NCI-H510A treated with DMSO at 0.1 percent for 48 hours (cell line): Measurements from ENCODE around the gene CLDN9.

ENCODE experiments used
- DNase-seq: peaks from one replicate; lab custom pipeline; 2025; lab: John Stamatoyannopoulos, UW

Gene CLDN9

GRCh38 chr16:2974319-2975056 is 38.2 kb upstream of the CLDN9 start:
- DNase-seq: no peak

DNA sequence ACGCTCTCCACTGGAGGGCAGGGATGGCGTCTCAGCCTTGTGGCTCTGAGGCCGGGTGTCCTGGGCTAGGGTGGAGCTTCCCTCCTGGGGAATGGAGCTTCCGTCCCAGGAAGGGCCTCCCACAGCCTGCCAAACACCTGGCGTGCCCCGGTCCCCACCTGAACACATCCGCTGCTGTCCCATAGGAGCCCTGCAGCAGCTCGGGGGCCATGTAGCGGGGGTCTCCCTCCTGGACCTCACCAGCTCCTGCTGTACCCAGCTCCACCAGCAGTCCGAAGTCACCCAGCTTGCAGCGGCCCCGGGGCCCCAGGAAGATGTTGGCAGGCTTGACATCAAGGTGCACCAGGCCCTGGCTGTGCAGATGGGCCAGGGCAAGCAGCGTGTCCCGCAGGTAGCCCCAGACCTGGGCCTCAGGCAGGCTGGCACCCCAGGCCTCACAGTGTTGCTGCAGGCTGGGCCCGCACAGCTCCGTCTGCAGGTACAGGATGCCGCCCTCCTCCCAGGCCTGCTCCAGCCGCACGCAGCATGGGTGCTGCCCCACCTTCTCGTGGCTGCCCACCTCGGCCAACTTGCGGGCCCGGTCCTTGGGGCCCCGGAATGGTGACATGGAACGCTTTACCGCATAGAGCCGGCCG is 37.4 kb upstream of the CLDN9 start:
- no peak for DNase-seq

- DNase-seq: no peak
Measured at GRCh38 chr16:2976201-2976600, 36.5 kb upstream of the CLDN9 start.

- no peak for DNase-seq
Measured at GRCh38 chr16:2976673-2977072, 36.0 kb upstream of the CLDN9 start.

- no peak for DNase-seq
Measured at GRCh38 chr16:2977440-2977839, 35.3 kb upstream of the CLDN9 start.

DNA sequence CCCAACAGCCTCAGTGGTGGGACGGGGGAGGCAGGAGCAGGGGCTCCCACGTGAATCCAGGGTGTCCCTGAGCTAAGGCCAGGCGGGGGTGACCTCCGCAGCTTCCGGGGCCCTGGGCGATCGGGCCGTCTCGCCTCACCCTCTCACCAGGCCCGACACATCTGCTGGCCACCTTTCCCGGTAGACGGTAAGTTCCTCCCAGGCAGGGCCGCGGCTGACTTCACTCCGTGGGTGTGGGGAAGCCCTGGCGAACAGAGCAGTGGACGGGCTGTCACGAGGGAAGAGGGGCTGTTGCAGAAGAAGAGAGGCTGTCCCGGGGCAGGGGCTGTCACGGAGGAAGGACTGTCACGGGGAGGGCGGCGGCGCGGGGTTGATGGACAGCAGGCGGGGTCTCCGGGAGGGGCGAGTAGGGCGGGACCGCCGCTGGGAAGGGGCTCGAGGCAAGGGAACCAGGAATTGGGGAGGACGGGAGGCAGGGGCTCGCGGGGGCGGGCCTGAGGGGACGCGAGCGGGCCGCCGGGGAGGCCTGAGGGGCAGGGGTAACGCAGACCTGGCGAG is 33.0 kb upstream of the CLDN9 start:
- DNase-seq: no peak

- peak; percentile 55 for DNase-seq
Measured at GRCh38 chr16:2980227-2981176, 32.2 kb upstream of the CLDN9 start, which contains the start of gene PKMYT1. Gene PKMYT1 (minus strand): TSS chr16:2980446. CDS start chr16:2979657, 789 bp downstream.

DNA sequence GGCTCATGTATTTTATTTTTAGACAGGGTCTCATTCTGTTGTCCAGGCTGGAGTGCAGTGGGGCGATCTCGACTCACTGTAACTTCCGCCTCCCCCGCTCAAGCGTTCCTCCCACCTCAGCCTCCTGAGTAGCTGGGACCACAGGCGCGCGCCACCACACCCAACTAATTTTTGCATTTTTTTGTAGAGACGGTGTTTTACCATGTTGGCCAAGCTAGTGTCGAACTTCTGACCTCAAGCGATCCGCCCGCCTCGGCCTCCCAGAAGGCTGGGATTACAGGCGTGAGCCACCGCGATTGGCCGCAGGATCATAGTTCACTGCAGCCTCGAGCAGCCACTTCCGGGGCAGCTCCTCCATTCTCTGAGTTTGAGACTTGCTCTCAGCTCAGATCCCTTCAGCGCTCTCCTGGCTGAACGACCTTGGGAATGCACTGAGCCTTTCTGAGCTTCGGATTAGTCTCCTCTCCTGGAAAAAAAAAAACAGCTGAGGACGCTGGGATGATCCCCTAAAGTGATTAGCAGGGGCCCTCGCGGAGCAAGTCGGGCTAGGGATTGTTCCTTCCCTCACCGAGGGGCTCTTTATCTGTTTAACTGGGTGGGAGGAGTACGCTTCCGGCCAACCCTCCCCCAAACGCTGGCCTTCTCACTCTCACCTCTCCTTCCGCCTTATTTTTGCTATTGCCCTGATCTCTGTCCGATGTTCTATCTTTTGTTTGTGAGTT is 31.4 kb upstream of the CLDN9 start:
- no peak for DNase-seq

GRCh38 chr16:2981899-2982250 is 30.8 kb upstream of the CLDN9 start:
- DNase-seq: no peak

- DNase-seq: no peak
Measured at GRCh38 chr16:2982402-2982801, 30.3 kb upstream of the CLDN9 start.

DNA sequence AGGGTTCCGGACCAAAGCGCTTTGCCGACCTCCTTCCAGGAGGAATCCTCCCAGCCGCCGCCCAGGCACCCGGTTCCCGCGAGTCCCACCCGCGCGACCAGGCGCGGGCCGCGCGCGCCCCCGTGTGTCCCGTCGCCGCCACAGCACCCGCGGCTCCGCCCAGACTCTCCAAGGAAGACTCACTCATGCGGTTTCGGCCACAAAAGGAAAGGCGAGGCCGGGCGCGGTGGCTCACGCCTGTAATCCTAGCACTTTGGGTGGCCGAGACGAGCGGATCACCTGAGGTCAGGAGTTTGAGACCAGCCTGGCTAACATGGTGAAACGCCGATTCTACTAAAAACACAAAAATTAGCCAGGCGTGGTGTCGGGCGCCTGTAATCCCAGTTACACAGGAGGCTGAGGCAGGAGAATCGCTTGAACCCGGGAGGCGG is 29.0 kb upstream of the CLDN9 start:
- peak; percentile 53 for DNase-seq

DNA sequence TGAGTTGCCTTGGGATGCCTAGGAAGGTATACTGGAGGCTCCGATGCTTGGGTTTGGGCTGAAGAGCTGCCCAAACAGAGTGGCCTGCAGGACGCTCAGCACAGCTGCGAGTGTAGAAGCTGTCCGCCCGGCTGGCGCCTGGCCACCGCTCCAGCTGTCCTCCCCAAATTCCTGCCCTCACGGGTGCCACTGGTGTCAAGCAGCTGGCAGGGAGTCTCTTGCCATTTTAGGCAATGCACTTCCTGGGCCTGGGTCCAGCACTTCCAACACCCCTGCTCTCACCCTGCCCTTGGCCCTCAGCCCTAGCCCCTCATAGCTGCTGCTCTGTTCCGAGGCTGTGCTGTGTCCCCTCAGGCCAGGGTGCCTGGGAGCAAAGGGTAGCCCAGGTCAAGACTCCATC is 27.3 kb upstream of the CLDN9 start:
- DNase-seq: no peak

GRCh38 chr16:2985893-2986355 is 26.8 kb upstream of the CLDN9 start:
- DNase-seq: no peak

DNA sequence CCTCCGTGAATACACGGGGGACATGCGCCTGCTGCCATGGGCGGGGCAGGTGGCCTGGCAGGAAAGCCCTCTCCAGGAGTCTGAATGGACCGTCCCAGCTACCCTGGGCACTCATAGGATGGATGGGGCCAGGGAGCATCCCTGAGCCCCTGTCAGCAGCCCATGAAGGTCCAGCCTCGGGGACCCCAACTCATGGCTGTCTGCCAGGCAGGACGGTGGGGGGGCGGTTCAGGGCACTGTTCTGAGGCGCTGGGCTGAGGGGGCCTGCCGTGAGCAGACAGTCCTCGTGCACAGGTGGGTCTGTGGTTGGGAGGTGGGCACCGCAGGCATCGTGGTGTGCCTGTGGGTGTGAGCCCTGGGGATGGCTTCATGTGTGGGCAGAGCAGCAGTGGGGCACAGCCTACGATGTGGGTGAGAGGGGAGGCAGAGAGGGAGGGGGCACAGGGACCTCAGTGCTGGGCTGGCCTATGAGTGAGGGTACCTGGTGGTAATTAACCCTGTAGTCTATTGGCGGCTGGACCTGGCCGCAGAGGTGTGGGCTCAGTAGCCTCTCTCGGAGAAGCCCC is 26.0 kb upstream of the CLDN9 start:
- DNase-seq: no peak

- no peak for DNase-seq
Measured at GRCh38 chr16:2987286-2987685, 25.4 kb upstream of the CLDN9 start.

GRCh38 chr16:2987833-2988232 is 24.9 kb upstream of the CLDN9 start:
- no peak for DNase-seq

DNA sequence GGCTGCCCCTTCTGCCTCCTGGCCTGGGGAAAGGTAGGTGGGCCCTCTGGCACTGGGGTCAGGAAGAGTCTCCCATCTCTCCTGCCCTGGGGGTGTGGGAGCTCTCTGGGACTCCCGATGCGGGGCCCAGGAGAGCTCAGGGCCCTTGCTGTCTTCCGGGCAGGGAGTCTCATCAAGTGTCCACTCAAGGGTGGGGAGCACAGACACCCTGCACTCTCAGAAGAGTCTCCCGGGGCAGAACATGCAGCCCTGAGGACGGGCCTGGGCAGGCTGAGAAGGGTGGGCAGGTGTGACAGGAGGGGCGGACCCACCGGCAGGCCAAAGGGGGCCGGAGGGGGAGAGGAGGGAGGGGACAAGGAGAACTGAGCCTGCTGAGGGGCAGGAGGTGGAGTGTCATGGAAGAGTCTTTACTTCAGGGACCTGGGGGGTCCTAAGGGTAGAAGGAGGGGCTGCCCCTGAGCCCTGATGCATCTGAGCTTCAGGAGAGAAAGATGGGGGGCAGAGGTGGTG is 24.1 kb upstream of the CLDN9 start:
- no peak for DNase-seq

DNA sequence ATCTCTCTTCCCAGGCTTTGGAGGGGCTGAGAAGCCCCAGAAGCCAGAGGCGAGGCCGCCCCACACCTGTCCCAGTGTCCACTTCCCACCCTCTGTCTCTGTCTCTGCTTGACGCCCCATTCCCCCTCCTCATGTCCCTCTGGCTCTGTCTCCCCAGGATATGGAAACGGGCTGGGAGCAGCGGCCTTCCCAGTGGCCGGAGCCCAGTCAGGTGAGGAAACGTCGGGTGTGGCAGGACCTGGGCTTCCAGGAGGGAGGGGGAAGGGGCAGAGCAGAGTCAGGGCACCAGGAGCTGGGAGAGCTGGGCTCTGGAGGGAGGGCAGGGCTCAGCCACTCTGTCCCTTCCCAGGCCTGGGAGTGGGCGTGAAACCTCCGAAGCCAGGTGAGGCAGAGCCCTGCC is 21.8 kb upstream of the CLDN9 start:
- DNase-seq: no peak

- no peak for DNase-seq
Measured at GRCh38 chr16:2991566-2992261, 21.0 kb upstream of the CLDN9 start.

DNA sequence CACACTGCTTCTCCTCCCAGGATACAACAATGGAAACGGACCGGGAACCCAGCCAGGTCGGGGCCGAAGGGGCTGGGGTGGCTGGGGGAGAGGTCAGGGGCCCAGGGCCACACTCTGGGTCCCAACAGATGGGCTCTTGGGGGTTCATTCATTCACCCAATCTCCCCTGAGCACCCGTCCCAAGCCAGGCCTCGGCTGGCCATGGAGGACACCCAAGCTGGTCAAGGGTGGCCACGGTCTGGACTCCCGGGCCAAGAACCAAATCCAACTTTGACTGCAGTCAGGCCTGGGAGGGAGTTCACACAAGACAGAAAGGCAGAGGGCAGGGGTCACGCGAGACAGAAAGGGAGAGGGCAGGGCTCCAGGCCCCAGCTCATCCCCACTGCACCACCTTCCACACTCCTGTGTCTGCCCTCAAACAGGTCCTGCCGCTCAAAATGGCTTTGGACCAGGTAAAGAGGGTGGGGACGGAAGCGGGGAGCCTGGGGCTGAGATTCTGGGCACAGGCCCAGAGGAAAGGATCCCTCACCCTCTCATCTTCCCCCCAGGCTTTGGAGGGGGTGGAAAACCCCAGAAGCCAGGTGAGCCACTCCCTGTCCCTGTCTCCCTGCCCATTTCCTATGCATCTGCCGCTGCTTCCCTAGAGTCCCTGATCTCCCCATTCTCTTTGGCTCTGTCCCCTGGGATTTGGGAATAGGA is 20.2 kb upstream of the CLDN9 start:
- DNase-seq: no peak
